ENCODE results near the gene GABRR3.
"Not testable (repeated sequence)": the region's sequence is repeated elsewhere in the genome, so short reads cannot be mapped to it uniquely, and the experiment has no call there.

Gene GABRR3

DNA sequence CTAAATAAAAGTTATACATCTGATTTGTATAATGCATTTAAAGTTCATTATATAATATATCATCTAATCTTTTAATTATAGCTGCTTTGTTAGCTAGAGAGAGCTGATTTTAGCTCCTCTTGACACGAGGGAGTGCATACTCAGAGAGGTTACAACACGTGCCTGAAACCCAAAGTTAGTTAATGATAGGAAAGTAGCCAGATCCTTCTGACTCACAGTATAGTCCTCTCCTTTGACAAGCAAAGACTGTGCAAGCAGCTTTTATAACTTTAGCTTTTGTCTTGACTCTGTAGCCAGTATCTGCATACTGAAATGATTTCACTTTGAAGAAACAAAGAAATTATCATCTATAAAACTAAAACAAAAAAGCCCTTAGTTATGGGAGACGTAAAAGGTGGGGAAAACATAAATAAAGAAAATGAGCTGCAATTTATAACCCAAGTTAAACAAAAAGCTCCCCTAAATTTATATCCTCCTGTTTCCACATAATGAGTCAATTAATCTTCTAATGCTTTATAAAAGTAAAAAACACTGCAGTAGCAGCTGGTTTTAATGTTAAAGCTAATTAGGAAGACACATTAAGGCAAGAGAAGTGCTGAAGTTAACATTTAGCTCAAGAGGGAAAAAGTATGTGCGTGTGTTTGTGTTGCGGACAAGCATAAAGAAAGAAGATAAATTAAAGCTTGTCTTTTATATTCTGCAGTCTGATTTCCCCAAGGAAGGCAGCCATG, 13.1 kb downstream of the GABRR3 start:
- peak; percentile 17 for DNase-seq

DNA sequence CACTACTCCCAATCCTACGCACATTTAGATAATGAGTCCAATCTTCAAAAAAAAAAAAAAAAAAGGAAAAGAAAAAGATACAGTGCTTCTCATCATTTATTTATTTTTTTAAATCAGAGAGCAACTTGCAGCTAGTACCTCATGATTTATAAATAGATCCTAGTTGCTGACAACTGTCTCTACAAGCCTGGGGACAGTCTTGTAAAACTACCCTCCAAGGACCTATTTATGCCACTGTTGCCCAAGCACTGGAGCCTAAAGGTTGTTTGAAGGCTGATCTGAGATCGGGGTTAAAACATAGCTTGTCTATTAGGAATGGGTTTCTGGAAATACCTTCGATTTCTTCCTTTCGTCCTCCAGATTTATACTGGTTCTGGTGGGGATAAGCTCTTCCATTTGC, 14.7 kb downstream of the GABRR3 start:
- DNase-seq, result no peak

DNA sequence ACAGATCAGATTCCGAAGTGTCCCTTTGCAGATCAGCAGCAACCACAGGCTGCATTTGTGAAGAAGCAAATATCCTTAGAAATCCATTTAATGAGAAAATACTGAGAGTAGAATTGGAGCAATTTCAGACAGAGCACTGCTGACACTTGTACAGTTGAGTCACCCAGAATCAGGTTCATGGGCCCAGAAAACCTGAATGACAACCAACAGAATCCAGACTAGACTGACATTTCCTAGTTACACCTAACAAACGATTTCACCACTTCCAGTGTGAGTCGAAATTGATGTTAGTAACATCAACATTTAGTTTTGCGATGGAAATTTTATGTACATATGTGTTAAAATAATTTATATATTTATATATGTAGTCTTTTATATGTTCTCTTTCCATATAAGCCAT, 16.8 kb downstream of the GABRR3 start:
- no peak for DNase-seq

DNA sequence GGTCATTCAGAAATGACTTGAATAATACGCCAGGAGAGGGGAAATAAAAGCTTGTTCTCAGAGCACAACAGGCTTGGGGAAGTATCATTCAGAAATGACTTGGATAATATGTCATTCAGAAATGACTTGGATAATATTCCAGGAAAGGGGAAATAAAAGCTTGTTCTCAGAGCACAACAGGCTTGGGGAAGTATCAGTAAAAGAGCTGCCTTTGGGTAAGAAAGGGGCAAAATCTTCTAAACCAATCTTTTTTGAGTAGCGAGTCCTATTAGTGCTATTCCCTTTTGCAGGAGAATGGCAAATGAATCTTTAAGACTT, 20.9 kb downstream of the GABRR3 start:
- DNase-seq, result no peak

DNA sequence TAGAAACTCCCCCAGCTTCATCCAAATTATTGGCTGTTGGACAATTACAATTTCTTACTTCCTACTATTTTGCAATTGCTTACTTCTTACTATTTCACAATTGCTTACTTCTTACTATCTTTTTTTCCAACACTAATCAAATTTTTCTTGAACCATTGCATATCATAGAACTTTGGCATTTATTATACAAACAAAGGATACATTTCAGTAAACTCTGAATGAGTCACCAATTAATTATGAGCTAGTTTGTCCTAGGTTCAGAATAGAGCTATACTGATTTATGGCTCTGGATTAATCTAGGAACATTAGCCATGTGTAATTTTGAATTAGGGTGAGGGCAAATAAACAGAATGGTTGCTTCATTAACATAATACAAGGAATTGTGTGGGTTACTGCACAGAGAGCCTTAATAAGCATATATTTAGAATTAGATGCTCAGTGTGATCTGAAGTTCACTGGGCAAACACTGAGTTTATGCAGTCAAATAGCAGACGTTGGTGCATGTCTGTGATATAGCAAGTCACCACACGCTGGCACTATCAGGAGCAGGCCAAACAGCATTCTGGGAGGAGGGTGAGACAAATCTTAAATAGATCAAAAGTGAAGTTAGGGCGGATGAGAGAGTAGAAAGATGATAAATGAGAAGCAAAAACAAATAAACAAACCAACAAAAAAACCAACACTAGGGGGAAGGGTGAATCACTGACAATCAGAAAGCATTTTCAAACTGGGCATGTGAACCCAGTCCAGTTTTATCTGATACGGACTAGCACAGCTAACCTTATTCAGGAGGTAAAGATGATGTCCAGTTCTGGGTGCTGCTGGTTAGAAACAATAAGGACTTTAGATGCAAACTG, 21.5 kb downstream of the GABRR3 start:
- DNase-seq, result no peak

DNA sequence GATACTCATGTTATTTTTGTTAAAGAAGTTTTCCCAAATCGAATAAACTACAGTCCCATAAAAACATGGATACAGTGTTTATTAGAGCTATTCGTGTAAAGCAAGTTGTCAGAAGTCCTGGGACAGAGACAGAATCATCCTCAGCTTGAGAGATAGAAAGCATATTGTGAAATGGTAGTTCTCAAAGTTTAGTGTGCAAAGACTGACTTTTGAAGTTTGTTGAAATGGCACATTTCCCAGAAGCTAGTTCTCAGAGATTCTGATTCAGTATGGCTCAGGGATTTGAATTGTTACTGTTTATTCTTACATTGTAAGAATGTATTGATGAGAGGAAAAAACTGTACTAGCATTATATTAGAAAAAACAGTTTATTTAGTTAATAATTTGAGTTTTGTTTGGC, 22.1 kb downstream of the GABRR3 start:
- peak; percentile 14 for DNase-seq

DNA sequence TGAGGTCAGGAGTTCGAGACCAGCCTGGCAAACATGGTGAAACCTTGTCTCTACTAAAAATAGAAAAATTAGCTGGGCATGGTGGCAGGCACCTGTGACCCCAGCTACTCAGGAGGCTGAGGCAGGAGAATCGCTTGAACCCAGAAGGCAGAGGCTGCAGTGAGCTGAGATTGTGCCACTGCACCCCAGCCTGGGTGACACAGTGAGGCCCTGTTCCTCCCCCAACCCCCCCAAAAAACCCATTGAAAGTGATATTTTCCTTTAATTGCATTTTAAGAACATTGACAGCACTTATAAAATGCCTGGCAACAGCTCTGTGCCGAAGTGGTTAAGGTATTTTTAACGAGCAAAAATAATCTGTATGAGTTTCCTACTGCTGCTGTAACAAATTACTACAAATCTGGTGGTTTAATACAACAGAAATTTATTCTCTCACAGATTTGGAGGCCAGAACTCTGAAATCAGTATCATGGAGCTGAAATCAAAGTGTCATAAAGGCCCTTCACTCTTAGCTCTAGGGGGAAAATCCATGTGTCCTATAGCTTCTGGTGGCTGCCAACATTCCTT, 24.1 kb downstream of the GABRR3 start:
- not testable (repeated sequence) for DNase-seq

DNA sequence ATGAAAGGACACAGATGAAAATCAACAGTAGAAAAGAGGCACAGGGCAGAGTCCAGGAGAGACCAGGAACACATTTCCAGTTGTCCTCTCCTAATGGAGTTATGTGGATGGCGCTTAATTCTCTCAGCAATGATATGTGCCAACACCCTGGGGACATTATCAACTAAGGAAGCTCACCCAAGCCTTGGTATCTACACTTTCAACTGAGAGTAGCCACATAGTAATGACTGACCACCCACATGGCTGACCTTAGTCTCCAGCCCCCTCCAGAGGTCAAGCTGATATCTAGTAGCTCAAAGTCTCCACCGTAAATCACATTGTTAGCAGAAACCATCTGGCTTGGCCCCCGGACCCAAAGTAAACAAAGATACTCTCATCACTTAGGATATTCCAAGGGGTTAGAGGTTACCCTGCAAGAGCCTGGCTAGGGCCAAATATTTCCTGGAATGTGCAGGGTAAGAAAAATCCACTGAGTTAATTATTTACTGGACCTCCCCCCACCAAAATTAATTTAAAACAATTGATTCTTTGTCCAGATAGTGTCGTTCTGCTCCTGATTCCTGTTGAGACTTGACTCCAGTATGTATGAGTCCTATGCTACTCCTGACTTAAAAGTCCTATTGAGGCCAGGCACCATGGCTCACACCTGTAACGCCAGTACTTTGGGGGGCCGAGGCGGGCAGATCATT, 24.8 kb downstream of the GABRR3 start:
- DNase-seq, result no peak

DNA sequence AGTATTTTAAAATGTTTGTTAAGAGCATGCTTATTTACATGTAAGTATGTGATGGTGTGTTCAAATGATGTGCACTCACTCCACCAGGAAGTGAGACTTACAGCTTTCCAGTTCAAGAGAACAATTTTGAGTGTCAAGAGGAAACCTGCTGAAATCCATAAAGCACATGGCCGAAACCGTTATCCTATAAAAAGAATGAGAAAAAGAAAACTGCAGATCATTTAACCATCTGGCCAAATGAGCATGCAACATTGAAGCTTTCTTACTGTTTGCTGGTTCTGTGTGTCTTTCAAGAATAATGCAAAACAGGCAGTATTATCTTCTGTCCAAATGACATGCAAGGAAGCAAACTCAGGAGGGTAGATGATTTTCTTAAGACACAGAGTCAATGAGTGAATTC, 26.3 kb downstream of the GABRR3 start:
- DNase-seq, result no peak

DNA sequence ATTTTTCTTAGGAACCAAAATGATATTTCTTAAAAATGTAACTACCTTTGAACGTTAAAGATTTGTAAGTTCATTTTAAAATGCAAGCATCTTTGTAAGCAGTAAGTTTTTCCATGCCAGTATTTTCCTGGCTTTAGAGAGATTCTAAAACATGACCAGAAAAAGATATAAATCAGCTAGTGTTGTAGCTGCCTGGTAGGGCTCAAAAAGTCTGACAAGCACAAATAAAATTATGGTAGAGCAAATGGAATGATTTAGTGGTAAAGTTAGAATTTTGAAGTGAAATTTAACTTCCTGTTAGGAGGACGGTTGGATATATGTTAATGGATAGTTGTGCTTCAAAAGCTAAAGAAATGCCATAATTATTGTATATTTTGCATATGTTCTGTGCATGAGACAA, 29.7 kb downstream of the GABRR3 start:
- no peak for DNase-seq

DNA sequence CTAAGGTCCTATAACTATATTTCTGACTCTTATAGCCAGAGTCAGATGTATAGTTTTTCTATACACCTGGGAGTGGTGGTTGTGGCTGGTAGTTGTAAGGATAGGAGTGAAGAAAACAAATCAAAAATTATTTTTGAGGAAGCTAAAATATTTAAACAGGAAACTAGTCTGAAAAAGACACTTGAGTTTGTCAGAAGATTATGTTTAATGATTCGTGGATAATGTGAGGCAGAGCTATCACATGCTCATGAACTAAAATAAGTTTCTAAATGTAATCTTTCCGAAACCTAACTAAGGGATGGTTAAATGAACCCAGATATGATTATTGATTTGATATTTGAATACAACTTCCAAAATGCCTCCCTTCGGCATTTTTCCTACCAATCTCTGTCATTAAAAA, 30.4 kb downstream of the GABRR3 start:
- DNase-seq, result no peak

DNA sequence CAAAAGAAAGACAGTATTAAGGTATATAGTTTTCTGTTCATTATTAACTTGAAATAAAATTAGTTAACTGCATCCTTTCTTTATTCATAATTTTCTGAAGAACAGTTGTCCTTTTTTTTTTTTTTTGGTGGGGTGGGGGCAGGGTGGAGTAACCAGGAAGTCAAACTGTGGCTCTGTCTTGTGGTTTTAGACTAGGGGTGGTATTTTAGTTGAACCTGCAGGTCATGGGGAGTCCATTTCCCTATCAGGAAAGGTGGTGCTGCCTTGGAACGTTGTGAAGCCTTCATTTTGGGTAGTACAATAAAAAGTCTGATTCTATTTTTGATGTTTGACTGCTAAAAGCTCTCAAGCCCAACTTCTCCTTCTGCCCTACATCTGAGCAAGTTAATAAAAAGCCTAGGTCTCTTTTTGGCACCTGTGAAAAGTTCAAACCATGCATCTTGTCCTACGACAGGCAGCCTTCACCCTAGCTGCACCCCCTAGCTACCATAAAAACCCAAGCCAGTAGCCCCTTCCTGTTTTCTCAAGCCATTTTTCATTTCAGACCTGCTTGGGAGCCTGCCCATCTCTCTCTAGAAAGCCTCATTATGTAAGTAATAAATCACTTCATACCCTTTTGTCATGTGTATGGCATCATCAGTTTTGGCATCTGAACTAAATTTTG, 31.7 kb downstream of the GABRR3 start:
- no peak for DNase-seq

DNA sequence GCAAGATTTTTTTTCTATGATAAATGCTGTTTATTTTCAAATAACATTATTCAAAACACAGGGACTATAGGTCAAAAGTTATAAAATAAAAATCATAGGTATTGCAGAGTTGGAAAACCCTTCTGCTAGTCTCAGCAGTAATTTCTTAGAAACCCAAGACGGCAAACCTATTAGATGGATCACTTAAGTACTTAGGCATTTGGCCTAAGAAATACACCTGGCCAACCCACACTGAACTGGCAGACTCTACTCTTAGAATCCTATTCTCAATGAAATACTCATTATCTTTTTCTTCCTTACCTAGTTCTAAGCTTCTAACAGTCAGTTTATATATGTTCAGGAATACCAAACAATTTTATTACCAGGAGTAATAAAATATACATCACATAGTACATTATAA, 32.4 kb downstream of the GABRR3 start:
- no peak for DNase-seq

DNA sequence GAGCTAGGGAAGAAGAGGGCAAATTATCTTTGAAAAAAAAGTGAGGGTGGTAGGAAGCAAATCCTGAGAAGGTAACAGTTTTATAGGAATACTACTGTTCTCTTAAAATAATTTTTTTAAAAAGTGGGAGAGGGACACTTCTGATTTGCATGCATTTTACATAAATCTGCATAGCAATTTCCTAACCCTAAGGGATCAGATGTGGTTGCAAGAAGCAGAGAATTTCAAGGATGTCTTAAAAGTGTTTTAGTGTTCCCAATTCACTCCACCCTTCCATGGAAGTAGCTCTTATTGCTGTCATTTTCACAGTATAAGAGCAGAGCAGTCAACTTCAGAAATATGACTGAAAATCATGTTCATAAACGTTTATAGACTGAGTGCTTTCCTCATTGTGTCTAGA, 35.1 kb downstream of the GABRR3 start:
- no peak for DNase-seq

DNA sequence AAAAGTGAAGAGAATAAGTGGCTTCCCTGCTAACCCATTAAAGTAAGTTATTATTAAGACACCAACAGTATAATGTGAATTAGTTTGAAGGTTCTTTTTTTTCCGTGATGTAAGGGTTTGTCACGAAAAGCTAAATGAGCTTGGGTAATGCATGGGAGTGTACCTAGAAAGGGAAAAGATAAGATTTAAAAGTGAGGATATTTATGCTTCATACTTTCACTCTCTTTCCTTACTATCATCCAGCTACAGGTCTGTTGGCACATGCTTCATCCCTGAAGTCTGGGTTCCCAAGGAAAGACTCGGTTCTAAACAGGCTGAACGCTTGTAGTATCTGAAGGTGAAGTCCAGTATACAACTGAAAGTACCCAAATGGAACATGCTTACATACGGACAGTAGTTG, 36.0 kb downstream of the GABRR3 start:
- DNase-seq, result no peak

DNA sequence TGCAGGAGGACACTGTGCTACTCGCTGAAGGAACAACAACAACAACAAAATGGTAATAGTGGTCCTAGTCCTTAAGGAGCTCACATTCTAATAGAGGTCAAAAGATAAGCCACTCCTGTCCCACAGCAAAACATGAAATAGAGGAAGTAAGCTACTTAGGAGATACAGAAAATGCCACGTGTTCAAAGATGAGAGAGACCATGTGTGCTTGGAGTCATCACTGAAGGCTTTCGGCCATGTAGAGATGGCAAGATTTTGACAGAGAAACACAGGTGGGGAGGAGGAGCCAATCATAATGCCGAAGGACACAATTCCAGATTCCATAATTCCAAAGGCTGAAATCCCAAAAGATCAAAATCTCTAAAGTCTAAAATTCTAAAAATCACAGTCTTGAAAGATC, 38.1 kb downstream of the GABRR3 start:
- no peak for DNase-seq

DNA sequence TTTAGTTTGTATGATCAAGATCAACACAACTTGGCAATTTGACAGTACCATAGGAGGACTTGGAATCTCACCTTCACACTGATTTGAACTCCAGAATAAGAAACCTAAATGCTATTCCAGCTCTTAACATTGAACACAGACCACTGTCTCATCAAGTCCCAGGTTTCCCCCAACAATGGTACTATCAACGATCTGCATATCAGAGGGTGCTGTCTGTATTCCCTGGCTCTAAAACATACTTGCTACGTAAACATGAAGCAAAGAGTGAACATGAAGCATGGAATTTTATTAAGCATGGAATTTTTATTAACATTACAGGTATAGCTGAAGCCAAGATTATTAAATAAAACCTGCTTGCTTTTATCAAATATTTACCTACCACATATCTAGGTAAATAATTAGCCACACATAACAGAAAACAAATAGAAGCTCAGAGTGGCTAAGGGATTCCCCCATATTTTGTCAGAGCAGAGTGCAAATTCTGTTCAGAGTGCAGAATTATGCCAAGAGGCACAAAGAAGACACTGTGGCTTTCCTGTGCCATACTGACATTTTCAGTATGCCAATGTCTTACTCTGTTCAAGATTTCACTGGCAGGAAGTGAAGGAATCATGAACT, 40.7 kb downstream of the GABRR3 start:
- DNase-seq, result no peak

DNA sequence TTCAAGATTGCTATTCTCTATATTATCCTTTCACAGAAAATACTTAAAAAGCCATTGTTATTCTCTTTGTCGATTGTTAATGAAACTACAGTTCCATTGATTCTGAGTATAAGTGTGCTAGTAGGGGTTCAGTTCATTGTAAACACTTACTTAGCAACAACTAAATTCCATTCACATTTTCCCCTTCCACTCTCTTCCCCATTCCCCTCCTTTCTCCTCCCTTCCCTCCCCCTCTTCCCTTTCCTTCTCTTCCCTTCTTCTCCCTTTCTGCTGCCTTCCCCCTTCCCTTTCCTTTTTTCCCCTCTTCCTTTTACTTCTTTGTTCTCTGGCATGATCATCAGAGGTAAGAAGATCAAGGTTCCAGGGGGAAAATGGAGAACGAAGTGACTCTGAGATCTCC, 41.6 kb downstream of the GABRR3 start:
- no peak for DNase-seq

DNA sequence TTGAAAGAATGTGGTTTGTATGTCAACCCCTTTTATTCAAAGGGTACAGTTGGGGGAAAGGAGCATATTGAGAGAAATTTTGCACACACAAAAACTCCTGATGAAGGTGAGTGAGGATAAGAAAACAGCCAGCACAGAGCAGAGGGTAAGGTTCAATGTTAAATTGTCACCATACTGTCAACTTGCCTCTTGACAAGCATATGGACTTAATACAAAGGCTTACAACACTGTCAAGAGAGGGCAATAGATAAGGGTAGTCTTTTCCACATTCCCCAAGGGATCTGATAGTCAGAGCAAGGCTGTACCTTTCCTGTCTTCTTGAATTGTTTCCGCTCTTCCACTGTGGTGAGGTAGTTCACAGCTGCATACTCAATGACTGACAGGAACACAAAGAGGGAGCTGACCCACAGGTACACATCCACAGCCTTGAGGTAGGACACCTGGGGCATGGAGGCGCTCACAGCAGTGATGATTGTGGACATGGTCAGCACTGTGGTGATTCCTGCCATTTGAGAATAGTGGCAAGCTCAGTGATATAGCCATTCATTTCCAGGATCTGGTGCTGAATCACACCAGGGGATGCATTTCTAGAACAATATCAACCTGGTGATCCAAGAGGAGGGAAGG, 42.5 kb downstream of the GABRR3 start:
- no peak for DNase-seq

DNA sequence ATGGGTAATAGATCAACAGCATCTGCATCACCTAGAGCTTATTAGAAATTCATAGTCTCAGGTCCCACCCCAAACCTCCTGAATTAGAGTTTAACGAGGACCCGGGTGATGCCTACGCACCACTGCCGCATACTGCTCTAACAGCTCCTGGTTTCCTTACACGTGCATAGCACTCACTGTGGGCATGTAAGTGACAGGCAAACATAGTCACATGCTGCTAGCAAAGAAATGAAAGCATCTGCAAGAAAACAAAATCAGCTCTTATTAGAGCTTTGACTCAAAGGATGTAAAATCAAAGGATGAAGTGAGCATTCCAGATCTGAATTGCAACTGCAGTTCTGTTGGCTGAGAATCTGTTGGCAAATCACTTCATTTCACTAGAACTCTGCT, 43.8 kb downstream of the GABRR3 start:
- no peak for DNase-seq

DNA sequence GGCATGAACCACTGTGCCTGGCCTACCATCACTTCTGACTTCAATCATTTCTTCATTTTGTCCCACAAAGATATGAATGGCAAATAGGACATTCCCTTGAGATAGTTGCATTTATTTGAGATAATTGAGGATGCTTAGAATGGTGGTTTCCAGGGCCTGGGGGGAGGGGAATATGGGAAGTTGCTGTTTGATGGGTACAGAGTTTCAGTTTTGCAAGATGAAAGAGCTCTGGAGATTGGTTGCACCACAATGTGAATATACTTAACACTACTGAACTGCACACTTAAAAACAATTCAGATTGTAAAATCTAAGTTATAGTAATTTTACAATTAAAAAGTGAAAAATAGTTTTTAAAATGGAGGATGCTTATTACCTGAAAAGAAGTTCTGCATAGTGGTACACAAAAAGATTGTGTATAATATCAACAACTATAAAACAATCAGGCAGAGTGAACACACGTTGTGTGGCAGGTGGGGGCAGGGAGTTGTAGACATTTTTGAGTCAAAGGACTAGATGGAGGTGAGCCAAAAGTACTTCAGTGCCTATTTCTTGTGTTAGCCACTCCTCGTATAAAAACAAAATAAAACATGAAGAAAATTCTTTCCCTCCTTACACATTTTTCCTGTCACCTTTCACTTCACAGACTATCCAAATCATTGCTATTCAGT, 44.4 kb downstream of the GABRR3 start:
- no peak for DNase-seq
